Esophagus muscularis mucosa (tissue), 3 donors: ENCODE data around the gene FRRS1L.

Source experiments
- POLR2A ChIP-seq: fragments of 450-650 bp; IDR thresholded peaks from one replicate; pipeline ENCODE4 v1.6.1; 2017; ENCODE audit warnings: antibody characterized with exemption, moderate library complexity, mild to moderate bottlenecking, low read depth
- POLR2AphosphoS5 ChIP-seq, 2 donors: sonication (generic); formaldehyde crosslinking; IDR thresholded peaks; one replicate each; pipeline ENCODE4 v1.6.1; 2017; ENCODE audit warnings: antibody characterized with exemption in 2 of 2
- TF ChIP-seq, protein P1 (sequence below), 3 experiments: fragments of 200-600 bp in 2 of 3; fragments of 450-650 bp in 1 of 3; sonication (generic) in 2 of 3; IDR thresholded peaks; one replicate each; pipeline ENCODE4 v1.5.1; 2017 to 2019; ENCODE audit warnings: antibody characterized with exemption in 3 of 3, mild to moderate bottlenecking in 2 of 3, moderate library complexity in 1 of 3

DNA sequence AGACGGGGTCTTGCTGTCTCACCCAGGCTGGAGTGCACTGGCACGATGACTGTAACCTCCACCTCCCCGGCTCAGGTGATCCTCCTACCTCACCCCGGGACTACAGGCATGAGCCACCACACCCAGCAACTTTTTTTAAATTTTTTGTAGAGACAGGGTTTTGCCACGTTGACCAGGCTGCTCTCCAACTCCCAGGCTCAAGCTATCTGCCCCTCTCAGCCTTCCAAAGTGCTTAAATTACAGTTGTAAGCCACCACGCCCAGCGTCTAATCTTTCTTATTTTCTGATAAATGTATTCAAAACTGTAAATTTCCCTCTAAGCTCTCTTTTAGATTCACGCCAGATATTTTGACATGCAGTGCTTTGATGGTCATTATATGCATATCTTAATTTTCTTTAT, 10.3 kb downstream of the FRRS1L start:
- TF ChIP-seq, protein P1, sequence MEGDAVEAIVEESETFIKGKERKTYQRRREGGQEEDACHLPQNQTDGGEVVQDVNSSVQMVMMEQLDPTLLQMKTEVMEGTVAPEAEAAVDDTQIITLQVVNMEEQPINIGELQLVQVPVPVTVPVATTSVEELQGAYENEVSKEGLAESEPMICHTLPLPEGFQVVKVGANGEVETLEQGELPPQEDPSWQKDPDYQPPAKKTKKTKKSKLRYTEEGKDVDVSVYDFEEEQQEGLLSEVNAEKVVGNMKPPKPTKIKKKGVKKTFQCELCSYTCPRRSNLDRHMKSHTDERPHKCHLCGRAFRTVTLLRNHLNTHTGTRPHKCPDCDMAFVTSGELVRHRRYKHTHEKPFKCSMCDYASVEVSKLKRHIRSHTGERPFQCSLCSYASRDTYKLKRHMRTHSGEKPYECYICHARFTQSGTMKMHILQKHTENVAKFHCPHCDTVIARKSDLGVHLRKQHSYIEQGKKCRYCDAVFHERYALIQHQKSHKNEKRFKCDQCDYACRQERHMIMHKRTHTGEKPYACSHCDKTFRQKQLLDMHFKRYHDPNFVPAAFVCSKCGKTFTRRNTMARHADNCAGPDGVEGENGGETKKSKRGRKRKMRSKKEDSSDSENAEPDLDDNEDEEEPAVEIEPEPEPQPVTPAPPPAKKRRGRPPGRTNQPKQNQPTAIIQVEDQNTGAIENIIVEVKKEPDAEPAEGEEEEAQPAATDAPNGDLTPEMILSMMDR (IDR thresholded peaks at IDR 0.05) = no peak
- TF ChIP-seq POLR2AphosphoS5 (IDR thresholded peaks at IDR 0.05) = no peak
- TF ChIP-seq POLR2A = no peak
